ENCODE measurements around the gene TM7SF2. TPM values are rescaled to one million over a fixed set of nuclear protein-coding genes. Genes with fewer than 3 reads are reported as not detected.
A peak's percentile ranks its signal among the peaks of the same experiment; 100 is the strongest.

TM7SF2 gene
- total and polyA plus RNA-seq, 2 of the 13 experiments (the other 11 are each of a cell fraction or from before 2014, with no cell fraction given), result 56.0 to 66.9 TPM

GRCh38 chr11:65121865-65122696 lies 10.4 kb downstream of the TM7SF2 start, which contains the start of the genes FAU and MRPL49 (continued):
- TF ChIP-seq ZBTB14 (CRISPR knock-in tag; IDR thresholded peaks at IDR 0.05), result peak; percentile 75
- TF ChIP-seq TGIF2 (CRISPR knock-in tag; IDR thresholded peaks at IDR 0.05), result peak; percentile 96
- TF ChIP-seq GPBP1L1 (CRISPR knock-in tag; IDR thresholded peaks at IDR 0.05), result no peak
- no peak for TF ChIP-seq NFIB (CRISPR knock-in tag; IDR thresholded peaks at IDR 0.05; ENCODE audit: borderline replicate concordance)
- no peak for TF ChIP-seq IKZF1 (IDR thresholded peaks at IDR 0.05)
- TF ChIP-seq NFE2L1 (CRISPR knock-in tag; IDR thresholded peaks at IDR 0.05; ENCODE audit: borderline replicate concordance), result no peak; the same call in 1 of the 2 replicates
- no peak for TF ChIP-seq NFE2L2 (IDR thresholded peaks at IDR 0.05; ENCODE audit: low read length)
- 0 out of 2 replicates have a peak, but pooled peaks have one; percentile 55 for TF ChIP-seq ZNF850 (CRISPR knock-in tag; conservative IDR thresholded peaks at IDR 0.05)
- TF ChIP-seq ZNF879 (CRISPR knock-in tag; IDR thresholded peaks at IDR 0.05), result no peak
- no peak for TF ChIP-seq CHCHD3 (CRISPR knock-in tag; IDR thresholded peaks at IDR 0.05)
- TF ChIP-seq SMAD1 (CRISPR knock-in tag; IDR thresholded peaks at IDR 0.05; ENCODE audit: borderline replicate concordance, low read depth), result peak; percentile 87; the same call in 1 of the 2 replicates
- no peak for TF ChIP-seq IRX3 (CRISPR knock-in tag; IDR thresholded peaks at IDR 0.05; ENCODE audit: borderline replicate concordance, low read depth)
- TF ChIP-seq ZKSCAN1 (IDR thresholded peaks at IDR 0.05; ENCODE audit: low read length), result no peak; the same call in 1 of the 2 replicates
- no peak for TF ChIP-seq HMGA1 (CRISPR knock-in tag; conservative IDR thresholded peaks at IDR 0.05)
- no peak for TF ChIP-seq EP300 (IDR thresholded peaks at IDR 0.05; ENCODE audit: low read depth in 2 of 2, low read length in 2 of 2)
- TF ChIP-seq EP300 (CRISPR knock-in tag; IDR thresholded peaks at IDR 0.05; ENCODE audit: borderline replicate concordance), result peak; percentile 45
- no peak for TF ChIP-seq CERS6 (CRISPR knock-in tag; IDR thresholded peaks at IDR 0.05)
- peak; percentile 72; the same call in 1 of the 2 replicates for TF ChIP-seq UBTF (CRISPR knock-in tag; IDR thresholded peaks at IDR 0.05)
- TF ChIP-seq BORCS8-MEF2B (CRISPR knock-in tag; IDR thresholded peaks at IDR 0.05), result peak; percentile 14; the same call in 1 of the 2 replicates
- no peak for TF ChIP-seq ZSCAN20 (CRISPR knock-in tag; IDR thresholded peaks at IDR 0.05; ENCODE audit: borderline replicate concordance)
- peak; percentile 65 for TF ChIP-seq ZNF777 (CRISPR knock-in tag; IDR thresholded peaks at IDR 0.05)
- no peak for TF ChIP-seq STAT5B (CRISPR knock-in tag; IDR thresholded peaks at IDR 0.05)
- TF ChIP-seq ZNF740 (CRISPR knock-in tag; IDR thresholded peaks at IDR 0.05), result no peak
- TF ChIP-seq NR0B2 (CRISPR knock-in tag; IDR thresholded peaks at IDR 0.05), result peak; percentile 51; the same call in 1 of the 2 replicates

Data from HepG2 (cell line).